ENCODE measurements around the gene CERS4. TPM values are rescaled to one million over a fixed set of nuclear protein-coding genes. Genes with fewer than 3 reads are reported as not detected.
"Not testable (repeated sequence)": the region's sequence is repeated elsewhere in the genome, so short reads cannot be mapped to it uniquely, and the experiment has no call there.

The CERS4 gene
- total RNA-seq, 1 donor, result 4.0 TPM

DNA sequence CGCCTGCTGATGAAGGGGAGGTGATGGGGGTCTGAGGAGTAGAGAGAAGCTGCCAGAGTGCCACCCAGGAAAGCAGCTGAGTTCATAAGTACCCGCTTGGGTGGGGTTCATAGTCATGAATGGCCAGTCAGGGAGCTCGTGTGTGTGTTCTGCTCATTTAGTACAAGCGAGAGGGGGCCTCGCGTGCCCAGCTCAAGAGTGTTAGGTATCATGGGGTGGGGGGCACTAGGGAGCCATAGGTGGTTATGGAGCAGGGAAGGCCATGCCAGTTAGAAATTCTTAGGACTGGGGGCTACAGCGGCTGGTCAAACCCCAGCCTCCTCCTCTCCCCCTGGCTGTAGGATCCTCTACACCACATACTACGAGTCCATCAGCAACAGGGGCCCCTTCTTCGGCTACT lies 52.2 kb downstream of the CERS4 start:
- no peak overlapping the region for H2AFZ ChIP-seq (ENCODE audit: low read length)
- H3K9me3 ChIP-seq (ENCODE audit: low read depth, low read length), result no peaks in the 10 kb centered on the region
- no peaks in the 10 kb centered on the region for H3K27me3 ChIP-seq (ENCODE audit: insufficient read depth, low read length)
- H4K20me1 ChIP-seq (ENCODE audit: insufficient read depth, low read length), result no peaks in the 10 kb centered on the region
- no peaks in the 10 kb centered on the region for H3K36me3 ChIP-seq (ENCODE audit: insufficient read depth, low read length)
- no peaks in the 10 kb centered on the region for H3K79me2 ChIP-seq (ENCODE audit: insufficient read depth, low read length)
- peak; percentile 78 for DNase-seq (ENCODE audit: insufficient read length, low spot score, missing footprints)
- no peak overlapping the region for H3K4me3 ChIP-seq (ENCODE audit: insufficient read depth, low read length)
- TF ChIP-seq, protein P1, sequence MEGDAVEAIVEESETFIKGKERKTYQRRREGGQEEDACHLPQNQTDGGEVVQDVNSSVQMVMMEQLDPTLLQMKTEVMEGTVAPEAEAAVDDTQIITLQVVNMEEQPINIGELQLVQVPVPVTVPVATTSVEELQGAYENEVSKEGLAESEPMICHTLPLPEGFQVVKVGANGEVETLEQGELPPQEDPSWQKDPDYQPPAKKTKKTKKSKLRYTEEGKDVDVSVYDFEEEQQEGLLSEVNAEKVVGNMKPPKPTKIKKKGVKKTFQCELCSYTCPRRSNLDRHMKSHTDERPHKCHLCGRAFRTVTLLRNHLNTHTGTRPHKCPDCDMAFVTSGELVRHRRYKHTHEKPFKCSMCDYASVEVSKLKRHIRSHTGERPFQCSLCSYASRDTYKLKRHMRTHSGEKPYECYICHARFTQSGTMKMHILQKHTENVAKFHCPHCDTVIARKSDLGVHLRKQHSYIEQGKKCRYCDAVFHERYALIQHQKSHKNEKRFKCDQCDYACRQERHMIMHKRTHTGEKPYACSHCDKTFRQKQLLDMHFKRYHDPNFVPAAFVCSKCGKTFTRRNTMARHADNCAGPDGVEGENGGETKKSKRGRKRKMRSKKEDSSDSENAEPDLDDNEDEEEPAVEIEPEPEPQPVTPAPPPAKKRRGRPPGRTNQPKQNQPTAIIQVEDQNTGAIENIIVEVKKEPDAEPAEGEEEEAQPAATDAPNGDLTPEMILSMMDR (IDR thresholded peaks at IDR 0.05; ENCODE audit: extremely low read depth, low read depth, low read length), result no peak
- no peak overlapping the region for H3K27ac ChIP-seq (ENCODE audit: low read depth, low read length)
- no peaks in the 10 kb centered on the region for H3K4me1 ChIP-seq (ENCODE audit: insufficient read depth, low read length)
- H3K4me2 ChIP-seq (ENCODE audit: insufficient read depth, low read length), result no peak overlapping the region

DNA sequence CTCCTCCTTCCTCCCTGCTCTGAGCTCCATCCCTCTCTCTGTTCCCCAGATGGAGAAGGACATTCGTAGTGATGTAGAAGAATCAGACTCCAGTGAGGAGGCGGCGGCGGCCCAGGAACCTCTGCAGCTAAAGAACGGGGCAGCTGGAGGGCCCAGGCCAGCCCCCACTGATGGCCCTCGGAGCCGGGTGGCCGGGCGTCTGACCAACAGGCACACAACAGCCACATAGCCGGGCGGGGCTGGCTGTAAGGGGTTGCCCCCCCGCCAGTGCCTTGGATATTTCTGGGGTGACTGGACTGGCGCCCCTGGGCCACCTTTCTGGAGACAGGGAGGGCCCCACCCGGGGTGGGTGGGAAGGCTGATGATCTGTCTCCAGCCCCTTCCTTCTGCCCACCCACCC lies 52.7 kb downstream of the CERS4 start:
- peak; percentile 49 for DNase-seq (ENCODE audit: insufficient read length, low spot score, missing footprints)
- no peaks in the 10 kb centered on the region for H3K27me3 ChIP-seq (ENCODE audit: insufficient read depth, low read length)
- H3K27ac ChIP-seq (ENCODE audit: low read depth, low read length), result no peak overlapping the region
- H3K36me3 ChIP-seq (ENCODE audit: insufficient read depth, low read length), result no peaks in the 10 kb centered on the region
- no peaks in the 10 kb centered on the region for H3K79me2 ChIP-seq (ENCODE audit: insufficient read depth, low read length)
- H2AFZ ChIP-seq (ENCODE audit: low read length), result no peak overlapping the region
- H3K4me2 ChIP-seq (ENCODE audit: insufficient read depth, low read length), result no peak overlapping the region
- H4K20me1 ChIP-seq (ENCODE audit: insufficient read depth, low read length), result no peaks in the 10 kb centered on the region
- no peaks in the 10 kb centered on the region for H3K4me1 ChIP-seq (ENCODE audit: insufficient read depth, low read length)
- H3K4me3 ChIP-seq (ENCODE audit: insufficient read depth, low read length), result no peak overlapping the region
- TF ChIP-seq, protein P1 (IDR thresholded peaks at IDR 0.05; ENCODE audit: extremely low read depth, low read depth, low read length), result no peak
- no peaks in the 10 kb centered on the region for H3K9me3 ChIP-seq (ENCODE audit: low read depth, low read length)

DNA sequence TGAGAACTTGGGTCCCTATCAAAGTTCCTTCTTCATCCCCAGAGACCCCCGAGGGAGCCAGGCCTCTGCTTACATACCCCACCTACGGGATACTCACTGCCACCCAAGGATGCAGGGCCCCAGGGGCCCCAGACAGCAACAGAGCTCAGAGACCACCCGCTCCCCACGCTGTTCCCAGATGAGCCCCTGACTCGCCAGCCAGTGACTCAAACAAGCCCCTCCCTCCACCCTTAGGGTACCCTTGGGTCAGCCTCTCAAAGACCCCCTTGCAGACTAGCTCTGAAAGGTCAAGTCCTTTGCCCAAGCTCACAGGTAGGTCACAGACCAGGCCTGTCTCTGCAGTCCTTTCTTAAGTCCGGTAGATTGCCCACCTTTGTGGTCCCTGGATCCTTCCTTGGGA lies 53.3 kb downstream of the CERS4 start:
- Histone ChIP-seq H3K27me3 (ENCODE audit: insufficient read depth, low read length) (no peaks in the 10 kb centered on the region), H3K27ac (ENCODE audit: low read depth, low read length) (no peak overlapping the region), H2AFZ (ENCODE audit: low read length) (no peak overlapping the region), H3K79me2 (ENCODE audit: insufficient read depth, low read length) (no peaks in the 10 kb centered on the region), H3K4me3 (ENCODE audit: insufficient read depth, low read length) (no peak overlapping the region), H3K9me3 (ENCODE audit: low read depth, low read length) (no peaks in the 10 kb centered on the region), H3K4me1 (ENCODE audit: insufficient read depth, low read length) (no peaks in the 10 kb centered on the region), H3K4me2 (ENCODE audit: insufficient read depth, low read length) (no peak overlapping the region), H3K36me3 (ENCODE audit: insufficient read depth, low read length) (no peaks in the 10 kb centered on the region), H4K20me1 (ENCODE audit: insufficient read depth, low read length) (no peaks in the 10 kb centered on the region)
- peak; percentile 22 for DNase-seq (ENCODE audit: insufficient read length, low spot score, missing footprints)
- TF ChIP-seq, protein P1 (IDR thresholded peaks at IDR 0.05; ENCODE audit: extremely low read depth, low read depth, low read length), result no peak

DNA sequence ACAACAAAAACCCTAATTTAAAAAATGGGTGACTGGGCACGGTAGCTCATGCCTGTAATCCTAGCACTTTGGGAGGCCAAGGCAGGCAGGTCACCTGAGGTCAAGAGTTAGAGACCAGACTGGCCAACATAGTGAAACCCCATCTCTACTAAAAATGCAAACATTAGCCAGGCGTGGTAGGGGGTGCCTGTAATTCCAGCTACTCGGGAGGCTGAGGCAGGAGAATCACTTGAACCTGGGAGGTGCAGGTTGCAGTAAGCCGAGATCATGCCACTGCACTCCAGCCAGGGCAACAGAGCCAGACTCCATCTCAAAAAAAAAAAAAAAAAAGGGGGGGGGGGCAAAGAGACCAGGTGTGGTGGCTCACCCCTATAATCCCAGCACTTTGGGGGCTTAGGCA lies 55.1 kb downstream of the CERS4 start:
- not testable (repeated sequence) for H3K4me1 ChIP-seq (ENCODE audit: insufficient read depth, low read length); H4K20me1 ChIP-seq (ENCODE audit: insufficient read depth, low read length); H3K4me3 ChIP-seq (ENCODE audit: insufficient read depth, low read length); H3K27ac ChIP-seq (ENCODE audit: low read depth, low read length); H3K9me3 ChIP-seq (ENCODE audit: low read depth, low read length); H3K4me2 ChIP-seq (ENCODE audit: insufficient read depth, low read length); H2AFZ ChIP-seq (ENCODE audit: low read length); DNase-seq (ENCODE audit: insufficient read length, low spot score, missing footprints); H3K36me3 ChIP-seq (ENCODE audit: insufficient read depth, low read length); H3K79me2 ChIP-seq (ENCODE audit: insufficient read depth, low read length); H3K27me3 ChIP-seq (ENCODE audit: insufficient read depth, low read length)
